ENCODE results near the gene TNFAIP8. TPM values are rescaled to one million over a fixed set of nuclear protein-coding genes. Genes with fewer than 3 reads are reported as not detected.

TNFAIP8 gene
- total and polyA plus RNA-seq, 9 of the 15 experiments (the other 6 are each of a cell fraction or from before 2014, with no cell fraction given) = 29.9 to 52.2 (median 44.8) TPM

- TF ChIP-seq CBX1 (IDR thresholded peaks at IDR 0.05; ENCODE audit: low read depth) = no peak
- 0 out of 2 replicates have a peak, but pooled peaks have one; percentile 13 for TF ChIP-seq SMARCE1 (IDR thresholded peaks at IDR 0.05)
- 0 out of 2 replicates have a peak, but pooled peaks have one; percentile 21 for TF ChIP-seq MTA2 (IDR thresholded peaks at IDR 0.05; ENCODE audit: low read depth)
- no peak for TF ChIP-seq ZNF311 (CRISPR knock-in tag; IDR thresholded peaks at IDR 0.05)
- TF ChIP-seq ZNF407 (IDR thresholded peaks at IDR 0.05; ENCODE audit: low read depth) = no peak
- TF ChIP-seq ZNF232 (CRISPR knock-in tag; IDR thresholded peaks at IDR 0.05) = no peak
- no peak for TF ChIP-seq NR1H2 (CRISPR knock-in tag; IDR thresholded peaks at IDR 0.05)
- TF ChIP-seq PPARD (CRISPR knock-in tag; IDR thresholded peaks at IDR 0.05) = no peak
- TF ChIP-seq ZNF830 (CRISPR knock-in tag; IDR thresholded peaks at IDR 0.05) = no peak
- no peak for TF ChIP-seq ZNF239 (CRISPR knock-in tag; IDR thresholded peaks at IDR 0.05)
- TF ChIP-seq ZBTB11 (CRISPR knock-in tag; IDR thresholded peaks at IDR 0.05) = no peak
- TF ChIP-seq, protein P1, sequence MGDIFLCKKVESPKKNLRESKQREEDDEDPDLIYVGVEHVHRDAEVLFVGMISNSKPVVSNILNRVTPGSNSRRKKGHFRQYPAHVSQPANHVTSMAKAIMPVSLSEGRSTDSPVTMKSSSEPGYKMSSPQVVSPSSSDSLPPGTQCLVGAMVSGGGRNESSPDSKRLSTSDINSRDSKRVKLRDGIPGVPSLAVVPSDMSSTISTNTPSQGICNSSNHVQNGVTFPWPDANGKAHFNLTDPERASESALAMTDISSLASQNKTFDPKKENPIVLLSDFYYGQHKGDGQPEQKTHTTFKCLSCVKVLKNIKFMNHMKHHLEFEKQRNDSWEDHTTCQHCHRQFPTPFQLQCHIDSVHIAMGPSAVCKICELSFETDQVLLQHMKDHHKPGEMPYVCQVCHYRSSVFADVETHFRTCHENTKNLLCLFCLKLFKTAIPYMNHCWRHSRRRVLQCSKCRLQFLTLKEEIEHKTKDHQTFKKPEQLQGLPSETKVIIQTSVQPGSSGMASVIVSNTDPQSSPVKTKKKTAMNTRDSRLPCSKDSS (IDR thresholded peaks at IDR 0.05; ENCODE audit: low read depth, partially characterized antibody) = no peak
- TF ChIP-seq KLF16 (IDR thresholded peaks at IDR 0.05) = peak; percentile 60
- TF ChIP-seq TEAD4 (IDR thresholded peaks at IDR 0.05; ENCODE audit: low read length) = peak; percentile 74
- TF ChIP-seq TEAD4 (CRISPR knock-in tag; IDR thresholded peaks at IDR 0.05; ENCODE audit: borderline replicate concordance) = no peak
Measured at GRCh38 chr5:119379942-119380547, 24.2 kb downstream of the TNFAIP8 start (continued).
